K562 (cell line): ENCODE results near the gene NTPCR. TPM values are rescaled to one million over a fixed set of nuclear protein-coding genes. Genes with fewer than 3 reads are reported as not detected.

Source experiments
- ATAC-seq: fragments of 200-7000 bp; cut with Tn5 transposase; 3 replicates; pipeline ENCODE4 v1.9.1; 2020; ENCODE audit warnings: moderate library complexity
- BruUV-seq: library from RNA; stranded (reverse); fragments of 400-500 nt; replicated peaks from 2 replicates; lab custom pipeline; 2021; lab: Mats Ljungman, UMichigan
- CTCF ChIA-PET: fragments of 300-600 bp; formaldehyde crosslinking; extraction: SDS; loops from one replicate; lab custom pipeline; 2021; ENCODE audit warnings: low intra/inter-chr PET ratio; lab: Yijun Ruan, JAX
- POLR2A ChIA-PET: fragments of 300-600, 350-650 bp; sonication (Branson Sonifier 250); formaldehyde crosslinking; extraction: SDS; loops from one replicate; lab custom pipeline; 2021; ENCODE audit warnings: antibody characterized with exemption, inconsistent platforms; lab: Yijun Ruan, JAX
- DNase-seq, 4 experiments: peaks; one replicate each; pipeline versions ENCODE4 v3.0.0 to v3.0.0-alpha.2; 2011 to 2018; ENCODE audit warnings: low spot score in 3 of 4, mixed read lengths in 3 of 4; ENCODE audit errors: extremely low read depth in 1 of 4
- FAIRE-seq: peaks from 2 replicates; lab custom pipeline; 2011; peaks lifted over from hg19 to GRCh38; lab: Jason Lieb, UNC
- H2AFZ ChIP-seq: 2 replicates; pipeline ENCODE4 v1.6.0; 2011; ENCODE audit warnings: low read depth, low read length, control low read depth, inconsistent platforms
- H3K27ac ChIP-seq: fragments of 200-600 bp; 3 replicates; pipeline ENCODE4 v1.8.0; 2011; ENCODE audit warnings: low read depth, mild to moderate bottlenecking, control low read depth, inconsistent platforms, low read length, moderate library complexity, mixed read lengths; ENCODE audit errors: extremely low read depth
- H3K27me3 ChIP-seq, 2 experiments: fragments of 300-600 bp in 1 of 2; 2 replicates in 1 of 2; 3 replicates in 1 of 2; pipeline versions ENCODE4 v1.6.0 to v1.8.0; 2011; ENCODE audit warnings: inconsistent platforms in 2 of 2, low read length in 2 of 2, mild to moderate bottlenecking in 1 of 2, mixed read lengths in 1 of 2, moderate library complexity in 1 of 2; ENCODE audit not compliant: control insufficient read depth in 2 of 2, insufficient read depth in 2 of 2
- H3K36me3 ChIP-seq: fragments of 300-600 bp; 3 replicates; pipeline ENCODE4 v1.8.0; 2011; ENCODE audit warnings: mild to moderate bottlenecking, low read length, inconsistent platforms; ENCODE audit not compliant: control insufficient read depth, insufficient read depth
- H3K4me1 ChIP-seq, 2 experiments: fragments of 200-600 bp in 1 of 2; replicated peaks in 1 of 2; 2 replicates in 1 of 2; 3 replicates in 1 of 2; pipeline versions ENCODE4 v1.5.1 to v1.8.0; 2011; ENCODE audit warnings: inconsistent platforms in 2 of 2, low read length in 2 of 2, mild to moderate bottlenecking in 1 of 2, mixed read lengths in 1 of 2, moderate library complexity in 1 of 2; ENCODE audit not compliant: control insufficient read depth in 2 of 2, insufficient read depth in 2 of 2
- H3K4me2 ChIP-seq: 2 replicates; pipeline ENCODE4 v1.6.1; 2011; ENCODE audit warnings: low read length, control low read depth, inconsistent platforms, mixed read lengths; ENCODE audit not compliant: insufficient read depth
- H3K4me3 ChIP-seq: fragments of 200-600 bp; sonication (generic), shearing (Covaris generic); 2 replicates; pipeline ENCODE4 v1.5.1; 2016; ENCODE audit warnings: control low read depth, inconsistent platforms
- H3K79me2 ChIP-seq: fragments of 200-600 bp; 3 replicates; pipeline ENCODE4 v1.8.0; 2011; ENCODE audit warnings: low read length, inconsistent platforms; ENCODE audit not compliant: control insufficient read depth, insufficient read depth
- H3K9ac ChIP-seq, 2 experiments: 2 replicates each; pipeline versions ENCODE4 v1.6.0 to v1.6.1; 2011; ENCODE audit warnings: low read depth in 2 of 2, low read length in 2 of 2, control low read depth in 1 of 2, inconsistent platforms in 1 of 2, mild to moderate bottlenecking in 1 of 2, mixed read lengths in 1 of 2; ENCODE audit not compliant: insufficient read depth in 1 of 2
- H3K9me1 ChIP-seq: one replicate; pipeline ENCODE4 v1.6.0; 2011; ENCODE audit warnings: inconsistent platforms, mild to moderate bottlenecking, low read length, moderate library complexity; ENCODE audit not compliant: control insufficient read depth, insufficient read depth
- H3K9me3 ChIP-seq: replicated peaks from 2 replicates; pipeline ENCODE4 v1.5.1; 2011; ENCODE audit warnings: low read depth, low read length, inconsistent platforms; ENCODE audit not compliant: control insufficient read depth, insufficient read depth
- H4K20me1 ChIP-seq: replicated peaks from 2 replicates; pipeline ENCODE4 v1.6.1; 2011; ENCODE audit warnings: low read length, inconsistent platforms, mixed read lengths; ENCODE audit not compliant: control insufficient read depth, insufficient read depth
- CEBPG ChIP-seq, 3 experiments: fragments of 200-800 bp in 1 of 3; sonication (Bioruptor generic) in 1 of 3; sonication (generic) in 1 of 3; formaldehyde crosslinking in 1 of 3; IDR thresholded peaks in 2 of 3; conservative IDR thresholded peaks in 1 of 3; 2 replicates each; pipeline versions ENCODE4 v1.6.1 to v1.8.0; 2016 to 2022; ENCODE audit warnings: missing compliant biosample characterization in 2 of 3, missing genetic modification characterization in 2 of 3, mild to moderate bottlenecking in 1 of 3, missing genetic modification reagents in 1 of 3
- LEF1 ChIP-seq: fragments of 450-650 bp; IDR thresholded peaks from 2 replicates; pipeline ENCODE4 v1.6.1; 2016; ENCODE audit warnings: mild to moderate bottlenecking
- MEIS2 ChIP-seq: fragments of 450-650 bp; IDR thresholded peaks from 2 replicates; pipeline ENCODE4 v1.6.1; 2014; ENCODE audit warnings: mild to moderate bottlenecking; ENCODE audit not compliant: partially characterized antibody
- MYC ChIP-seq, 2 experiments: fragments of 250-450 bp in 1 of 2; sonication (Bioruptor Pico) in 1 of 2; IDR thresholded peaks; 2 replicates each; pipeline versions ENCODE4 v1.5.1 to v1.6.1; 2012 to 2021; ENCODE audit warnings: low read depth in 2 of 2, borderline replicate concordance in 1 of 2, improper control_type of control experiment in 1 of 2, low read length in 1 of 2, mild to moderate bottlenecking in 1 of 2, moderate library complexity in 1 of 2
- NR2C2 ChIP-seq, 2 experiments: fragments of 200-800 bp in 1 of 2; sonication (Bioruptor generic) in 1 of 2; sonication (generic) in 1 of 2; formaldehyde crosslinking in 1 of 2; IDR thresholded peaks; 2 replicates each; pipeline versions ENCODE4 v1.6.1 to v1.8.0; 2016 to 2022; ENCODE audit warnings: mild to moderate bottlenecking in 1 of 2, missing compliant biosample characterization in 1 of 2, missing genetic modification characterization in 1 of 2, missing genetic modification reagents in 1 of 2
- WGBS: fragments of 100-300 bp; shearing (Covaris generic); methylation state at CpG from one replicate; pipeline ENCODE4 v1.1.6; 2016; ENCODE audit warnings: low coverage, mixed read lengths; ENCODE audit not compliant: insufficient coverage; ENCODE audit errors: missing lambda C conversion rate; 5-methylcytosine and 5-hydroxymethylcytosine counted together
- in situ Hi-C: fragments of 300-500 bp; cut with MboI; formaldehyde crosslinking; loops from 4 replicates; pipeline ENCODE4 v1.15.0; 2018; ENCODE audit warnings: inconsistent platforms, mixed read lengths
- intact Hi-C: fragments of 100-400 bp; cut with micrococcal nuclease; formaldehyde crosslinking; loops from 2 replicates; pipeline ENCODE4 v1.14.2; 2022
- polyA plus RNA-seq, 8 experiments: library from polyadenylated mRNA; depleted of rRNA in 4 of 8; stranded (reverse) in 5 of 8; unstranded in 3 of 8; fragments of >200 nt; fragmentation: Nextera tagmentation in 2 of 8; fragmentation: Illumina TruSeq in 1 of 8; extraction: Ambion mirVana in 2 of 8; extraction: Trizol in 1 of 8; gene quantifications; 2 replicates each; pipeline versions ENCODE4 v1.2.1 to v1.2.3, GENCODE V29; 2011 to 2014; ENCODE audit warnings: inconsistent platforms in 1 of 8, missing spikeins in 1 of 8
- total RNA-seq, 7 experiments: library from RNA; depleted of rRNA in 6 of 7; stranded (reverse); fragments of >200 nt in 6 of 7; fragmentation: Illumina TruSeq in 2 of 7; extraction: Trizol in 2 of 7; gene quantifications; 2 replicates each; pipeline versions ENCODE4 v1.2.1 to v1.2.3, GENCODE V29; 2011 to 2021; ENCODE audit warnings: low replicate concordance in 1 of 7
- TF ChIP-seq, protein P1 (sequence below), 2 experiments: fragments of 450-650 bp in 1 of 2; sonication (generic) in 1 of 2; formaldehyde crosslinking in 1 of 2; IDR thresholded peaks in 1 of 2; conservative IDR thresholded peaks in 1 of 2; 2 replicates each; pipeline versions ENCODE4 v1.6.1 to v1.8.1; 2016 to 2023; ENCODE audit warnings: mild to moderate bottlenecking in 2 of 2, moderate library complexity in 2 of 2, inconsistent platforms in 1 of 2, missing genetic modification reagents in 1 of 2
- TF ChIP-seq, protein P2 (sequence below), 3 experiments: IDR thresholded peaks in 2 of 3; conservative IDR thresholded peaks in 1 of 3; 2 replicates each; pipeline ENCODE4 v1.5.1; 2011 to 2012; ENCODE audit warnings: low read length in 3 of 3, mild to moderate bottlenecking in 3 of 3, control low read depth in 2 of 3, improper control_type of control experiment in 1 of 3, inconsistent platforms in 1 of 3, low read depth in 1 of 3, mixed read lengths in 1 of 3, moderate library complexity in 1 of 3; ENCODE audit not compliant: insufficient read depth in 2 of 3

NTPCR gene
- total and polyA plus RNA-seq, 9 of the 15 experiments (the other 6 are each of a cell fraction or from before 2014, with no cell fraction given), result 19.3 to 105 (median 48.8) TPM

DNA sequence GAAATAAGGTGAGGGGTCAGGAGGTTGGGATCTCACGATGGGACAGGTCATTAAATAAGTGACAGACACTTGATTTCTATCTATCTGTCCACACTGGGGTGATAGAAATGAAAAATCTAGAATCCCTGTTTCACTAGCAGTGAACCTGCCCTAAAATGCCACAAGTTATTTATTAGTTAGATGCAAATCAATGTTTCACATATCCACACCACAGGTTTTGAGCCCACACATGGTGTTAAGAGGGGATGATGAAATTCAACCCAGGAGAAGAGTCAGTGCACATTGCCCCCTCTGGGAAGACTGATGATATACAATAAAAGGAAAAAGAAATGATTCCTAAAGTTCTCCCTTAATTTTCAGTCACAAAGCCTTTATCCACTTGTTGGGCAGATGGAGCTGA, 10.1 kb upstream of the NTPCR start:
- Histone ChIP-seq H3K4me1 (peaks cover 0 to 16% of the 10 kb centered on the region in 2 experiments; a peak in 3 of 5 replicates), H3K4me2 (no peak overlapping the region), H3K4me3 (no peak overlapping the region), H3K9me1 (no peaks in the 10 kb centered on the region), H3K27me3 (peaks cover under 1 to 2% of the 10 kb centered on the region in 2 experiments; a peak in 1 of 5 replicates), H3K9me3 (no peaks in the 10 kb centered on the region), H2AFZ (no peak overlapping the region), H3K27ac (no peak overlapping the region), H3K9ac (no peak overlapping the region), H4K20me1 (no peaks in the 10 kb centered on the region), H3K36me3 (no peaks in the 10 kb centered on the region), H3K79me2 (no peaks in the 10 kb centered on the region)
- intact Hi-C loops (no loop called here), in situ Hi-C loops (no loop called here)
- POLR2A ChIA-PET, result no interaction called here
- no peak for FAIRE-seq
- 5% methylated on average over 1 of the region's 1 CpG for WGBS
- ATAC-seq, result no peak; the same call in 2 of the 3 replicates
- CTCF ChIA-PET, result no interaction called here
- no peak for DNase-seq
- BruUV-seq, result no TSS peak
- 0 out of 2 replicates have a peak, but pooled peaks have one; percentile 16 for TF ChIP-seq MYC (IDR thresholded peaks at IDR 0.05; ENCODE audit: low read depth, low read length)
- TF ChIP-seq MYC (CRISPR knock-in tag; IDR thresholded peaks at IDR 0.05; ENCODE audit: borderline replicate concordance, low read depth), result no peak
- TF ChIP-seq MEIS2, result peak; percentile 20
- TF ChIP-seq NR2C2 (CRISPR knock-in tag; IDR thresholded peaks at IDR 0.05), result no peak
- TF ChIP-seq NR2C2 (tag; IDR thresholded peaks at IDR 0.05), result peak; percentile 29; the same call in 1 of the 2 replicates
- no peak for TF ChIP-seq CEBPG (CRISPR knock-in tag; IDR thresholded peaks at IDR 0.05)
- TF ChIP-seq CEBPG (tag; conservative IDR thresholded peaks at IDR 0.05 in 1 of 2, IDR thresholded peaks at IDR 0.05 in 1 of 2), result peak; percentile 42 to 51; a peak in 2 of 4 replicates
- no peak for TF ChIP-seq LEF1
- TF ChIP-seq, protein P1, sequence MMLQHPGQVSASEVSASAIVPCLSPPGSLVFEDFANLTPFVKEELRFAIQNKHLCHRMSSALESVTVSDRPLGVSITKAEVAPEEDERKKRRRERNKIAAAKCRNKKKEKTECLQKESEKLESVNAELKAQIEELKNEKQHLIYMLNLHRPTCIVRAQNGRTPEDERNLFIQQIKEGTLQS (IDR thresholded peaks at IDR 0.05), result peak; percentile 58; the same call in 1 of the 2 replicates
- TF ChIP-seq, protein P1 (CRISPR knock-in tag; conservative IDR thresholded peaks at IDR 0.05), result no peak
- TF ChIP-seq, protein P2, sequence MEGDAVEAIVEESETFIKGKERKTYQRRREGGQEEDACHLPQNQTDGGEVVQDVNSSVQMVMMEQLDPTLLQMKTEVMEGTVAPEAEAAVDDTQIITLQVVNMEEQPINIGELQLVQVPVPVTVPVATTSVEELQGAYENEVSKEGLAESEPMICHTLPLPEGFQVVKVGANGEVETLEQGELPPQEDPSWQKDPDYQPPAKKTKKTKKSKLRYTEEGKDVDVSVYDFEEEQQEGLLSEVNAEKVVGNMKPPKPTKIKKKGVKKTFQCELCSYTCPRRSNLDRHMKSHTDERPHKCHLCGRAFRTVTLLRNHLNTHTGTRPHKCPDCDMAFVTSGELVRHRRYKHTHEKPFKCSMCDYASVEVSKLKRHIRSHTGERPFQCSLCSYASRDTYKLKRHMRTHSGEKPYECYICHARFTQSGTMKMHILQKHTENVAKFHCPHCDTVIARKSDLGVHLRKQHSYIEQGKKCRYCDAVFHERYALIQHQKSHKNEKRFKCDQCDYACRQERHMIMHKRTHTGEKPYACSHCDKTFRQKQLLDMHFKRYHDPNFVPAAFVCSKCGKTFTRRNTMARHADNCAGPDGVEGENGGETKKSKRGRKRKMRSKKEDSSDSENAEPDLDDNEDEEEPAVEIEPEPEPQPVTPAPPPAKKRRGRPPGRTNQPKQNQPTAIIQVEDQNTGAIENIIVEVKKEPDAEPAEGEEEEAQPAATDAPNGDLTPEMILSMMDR (IDR thresholded peaks at IDR 0.05 in 2 of 3, conservative IDR thresholded peaks at IDR 0.05 in 1 of 3; ENCODE audit: insufficient read depth in 2 of 3, low read depth in 1 of 3, low read length in 3 of 3), result peak in 1 of 3 experiments; percentile 3; a peak in 1 of 6 replicates
